Nephron (organoid): Measurements from ENCODE around the gene CEP164.
A peak's percentile ranks its signal among the peaks of the same experiment; 100 is the strongest.

Experiments used
- H3K27ac Mint-ChIP-seq, 3 experiments: 2 replicates each; pipeline ENCODE4 v1.8.0; 2020; ENCODE audit warnings: mixed read lengths in 3 of 3, mild to moderate bottlenecking in 2 of 3, moderate library complexity in 1 of 3
- H3K27me3 Mint-ChIP-seq: 2 replicates; pipeline ENCODE4 v1.8.0; 2021; ENCODE audit warnings: low read depth, mild to moderate bottlenecking, moderate library complexity, mixed read lengths
- H3K36me3 Mint-ChIP-seq: 2 replicates; pipeline ENCODE4 v1.8.0; 2020; ENCODE audit warnings: low read depth, mixed read lengths
- H3K4me1 Mint-ChIP-seq: 2 replicates; pipeline ENCODE4 v1.8.0; 2020; ENCODE audit warnings: mixed read lengths
- H3K4me3 Mint-ChIP-seq, 3 experiments: 2 replicates each; pipeline ENCODE4 v1.8.0; 2020; ENCODE audit warnings: mild to moderate bottlenecking in 3 of 3, mixed read lengths in 3 of 3, moderate library complexity in 2 of 3
- H3K9me3 Mint-ChIP-seq: 2 replicates; pipeline ENCODE4 v1.8.0; 2020; ENCODE audit warnings: mixed read lengths
- TF ChIP-seq, protein P1 (sequence below), 3 experiments: fragments of 200-600 bp; sonication (generic); IDR thresholded peaks; one replicate each; pipeline ENCODE4 v1.5.0; 2021; ENCODE audit warnings: antibody characterized with exemption in 3 of 3; ENCODE audit not compliant: unreplicated experiment in 3 of 3

CEP164 gene

DNA sequence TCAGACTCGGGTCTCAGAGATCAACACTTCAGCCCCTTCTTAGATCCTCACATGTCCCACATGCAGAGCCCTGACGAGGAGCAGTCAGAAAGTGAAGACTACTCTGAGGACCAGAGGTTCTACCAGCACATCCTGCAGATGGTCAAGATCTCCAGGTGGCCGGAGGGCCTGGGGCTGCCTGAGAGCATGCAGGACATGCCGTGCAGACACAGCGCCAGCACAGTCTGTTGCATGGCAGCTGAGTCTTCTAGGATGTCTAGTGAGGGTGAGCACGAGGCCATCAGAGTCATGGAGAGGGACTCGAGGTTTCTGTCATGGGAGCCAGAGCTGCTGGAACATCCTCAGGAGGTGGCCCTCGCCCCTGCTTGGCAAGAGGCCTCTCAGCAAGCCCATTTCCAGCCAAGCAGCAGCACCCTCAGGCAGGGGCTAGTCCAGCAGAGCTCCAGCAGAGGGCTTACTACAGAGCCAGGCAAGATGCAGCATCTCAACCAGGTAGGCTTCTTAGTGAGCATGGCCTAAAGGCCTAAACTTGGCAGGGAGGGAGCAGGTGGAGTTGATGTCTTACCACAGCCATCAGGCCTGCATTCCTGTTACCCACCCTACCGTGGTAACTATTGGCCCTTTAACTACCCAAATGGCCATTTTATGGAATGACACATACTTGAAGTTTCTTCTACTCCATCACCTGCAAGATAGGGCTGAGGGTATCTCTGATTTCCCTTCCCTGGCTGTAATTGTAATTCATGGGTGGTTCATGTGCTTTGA, 28.7 kb downstream of the CEP164 start:
- H3K36me3 Mint-ChIP-seq: peaks cover 48% of the 10 kb centered on the region
- TF ChIP-seq, protein P1, sequence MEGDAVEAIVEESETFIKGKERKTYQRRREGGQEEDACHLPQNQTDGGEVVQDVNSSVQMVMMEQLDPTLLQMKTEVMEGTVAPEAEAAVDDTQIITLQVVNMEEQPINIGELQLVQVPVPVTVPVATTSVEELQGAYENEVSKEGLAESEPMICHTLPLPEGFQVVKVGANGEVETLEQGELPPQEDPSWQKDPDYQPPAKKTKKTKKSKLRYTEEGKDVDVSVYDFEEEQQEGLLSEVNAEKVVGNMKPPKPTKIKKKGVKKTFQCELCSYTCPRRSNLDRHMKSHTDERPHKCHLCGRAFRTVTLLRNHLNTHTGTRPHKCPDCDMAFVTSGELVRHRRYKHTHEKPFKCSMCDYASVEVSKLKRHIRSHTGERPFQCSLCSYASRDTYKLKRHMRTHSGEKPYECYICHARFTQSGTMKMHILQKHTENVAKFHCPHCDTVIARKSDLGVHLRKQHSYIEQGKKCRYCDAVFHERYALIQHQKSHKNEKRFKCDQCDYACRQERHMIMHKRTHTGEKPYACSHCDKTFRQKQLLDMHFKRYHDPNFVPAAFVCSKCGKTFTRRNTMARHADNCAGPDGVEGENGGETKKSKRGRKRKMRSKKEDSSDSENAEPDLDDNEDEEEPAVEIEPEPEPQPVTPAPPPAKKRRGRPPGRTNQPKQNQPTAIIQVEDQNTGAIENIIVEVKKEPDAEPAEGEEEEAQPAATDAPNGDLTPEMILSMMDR (IDR thresholded peaks at IDR 0.05; ENCODE audit: unreplicated experiment in 3 of 3): no peak
- no peaks in the 10 kb centered on the region for H3K4me1 Mint-ChIP-seq

GRCh38 chr11:117361432-117361831, 33.8 kb downstream of the CEP164 start:
- Mint-ChIP-seq H3K4me1 (no peaks in the 10 kb centered on the region), H3K9me3 (no peaks in the 10 kb centered on the region), H3K27me3 (no peaks in the 10 kb centered on the region), H3K27ac (no peak overlapping the region), H3K36me3 (peaks cover 66% of the 10 kb centered on the region), H3K4me3 (no peak overlapping the region)
- TF ChIP-seq, protein P1 (IDR thresholded peaks at IDR 0.05; ENCODE audit: unreplicated experiment in 3 of 3): no peak

More for the DNA sequence above, 28.7 kb downstream of the CEP164 start:
- H3K27me3 Mint-ChIP-seq: no peaks in the 10 kb centered on the region
- H3K4me3 Mint-ChIP-seq: no peak overlapping the region
- H3K27ac Mint-ChIP-seq: no peak overlapping the region
- no peaks in the 10 kb centered on the region for H3K9me3 Mint-ChIP-seq

DNA sequence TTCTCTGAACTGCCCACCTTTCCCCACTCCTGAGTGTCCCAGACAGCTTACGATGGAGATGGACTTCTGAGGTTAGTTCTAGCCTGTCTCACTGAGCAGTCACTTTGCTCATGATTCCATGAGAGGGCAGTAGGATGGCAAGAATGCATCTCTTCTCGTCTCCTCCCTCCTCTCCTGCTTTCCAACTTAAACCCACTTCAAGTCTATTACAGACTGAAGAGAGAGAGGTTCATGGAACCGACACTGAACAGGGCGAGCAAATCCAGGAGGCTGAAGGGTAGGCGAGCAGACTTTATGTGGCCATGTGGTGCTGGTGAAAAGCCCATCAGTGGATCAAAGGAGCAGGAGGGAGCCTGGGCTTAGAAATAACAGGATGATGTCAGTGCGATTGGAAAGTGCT, 38.6 kb downstream of the CEP164 start:
- Mint-ChIP-seq H3K9me3 (no peaks in the 10 kb centered on the region), H3K4me3 (no peak overlapping the region), H3K36me3 (peaks cover 62% of the 10 kb centered on the region), H3K27ac (no peak overlapping the region), H3K27me3 (no peaks in the 10 kb centered on the region), H3K4me1 (peaks cover 23% of the 10 kb centered on the region)
- TF ChIP-seq, protein P1 (IDR thresholded peaks at IDR 0.05; ENCODE audit: unreplicated experiment in 3 of 3): no peak

GRCh38 chr11:117366875-117367274, 39.2 kb downstream of the CEP164 start:
- Mint-ChIP-seq H3K9me3 (no peaks in the 10 kb centered on the region), H3K4me1 (peaks cover 23% of the 10 kb centered on the region), H3K27me3 (no peaks in the 10 kb centered on the region), H3K36me3 (peaks cover 60% of the 10 kb centered on the region), H3K4me3 (no peak overlapping the region), H3K27ac (no peak overlapping the region)
- TF ChIP-seq, protein P1 (IDR thresholded peaks at IDR 0.05; ENCODE audit: unreplicated experiment in 3 of 3): no peak

DNA sequence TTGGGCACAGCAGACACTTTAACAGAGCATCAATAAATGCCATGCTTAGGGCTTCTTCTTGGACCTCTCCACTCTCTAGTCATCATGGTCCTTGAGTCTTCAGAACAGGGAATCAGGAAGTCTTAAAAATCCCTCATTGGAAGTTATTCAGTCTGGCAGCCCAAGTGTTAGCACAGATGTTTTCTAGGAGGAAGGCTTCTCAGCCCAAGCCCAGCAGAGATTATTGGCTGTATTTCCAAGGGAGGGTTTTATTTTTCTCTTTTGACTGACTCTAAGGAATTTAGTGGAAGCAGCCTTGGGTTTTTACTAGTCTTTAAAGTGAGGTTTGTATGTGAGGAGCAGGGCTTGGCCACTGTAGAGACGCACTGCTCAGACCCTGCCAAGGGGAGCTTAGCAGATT, 41.9 kb downstream of the CEP164 start:
- no peaks in the 10 kb centered on the region for H3K9me3 Mint-ChIP-seq
- no peak overlapping the region for H3K4me3 Mint-ChIP-seq
- peaks cover 28% of the 10 kb centered on the region for H3K4me1 Mint-ChIP-seq
- H3K27me3 Mint-ChIP-seq: no peaks in the 10 kb centered on the region
- TF ChIP-seq, protein P1 (IDR thresholded peaks at IDR 0.05; ENCODE audit: unreplicated experiment in 3 of 3): no peak
- peak overlapping the region; percentile 1 to 57 (median 31) for H3K27ac Mint-ChIP-seq
- H3K36me3 Mint-ChIP-seq: peaks cover 60% of the 10 kb centered on the region

- Mint-ChIP-seq H3K9me3 (no peaks in the 10 kb centered on the region), H3K36me3 (peaks cover 57% of the 10 kb centered on the region), H3K4me1 (peaks cover 29% of the 10 kb centered on the region), H3K4me3 (no peak overlapping the region), H3K27ac (peak overlapping the region in 2 of 3 experiments; percentile 63 to 86), H3K27me3 (no peaks in the 10 kb centered on the region)
- TF ChIP-seq, protein P1 (IDR thresholded peaks at IDR 0.05; ENCODE audit: unreplicated experiment in 3 of 3): no peak
These were observed 43.8 kb downstream of the CEP164 start for GRCh38 chr11:117371453-117371852.
